Astrocyte of the spinal cord (primary cell): ENCODE results near the gene SMARCC2.
A peak's percentile ranks its signal among the peaks of the same experiment; 100 is the strongest.

Experiments
- DNase-seq: peaks from one replicate; pipeline ENCODE4 v3.0.0; 2011; ENCODE audit warnings: low read depth, low spot score
- H3K4me3 ChIP-seq: 2 replicates; pipeline ENCODE4 v1.5.1; 2011; ENCODE audit warnings: low read depth, mild to moderate bottlenecking, low read length, moderate library complexity
- in situ Hi-C: cut with HindIII; loops from 2 replicates; pipeline ENCODE4 v1.10.0; 2017; ENCODE audit warnings: low sequenced_read_pairs
- TF ChIP-seq, protein P1 (sequence below): IDR thresholded peaks from 2 replicates; pipeline ENCODE4 v1.5.1; 2012; ENCODE audit warnings: low read depth, mild to moderate bottlenecking, low read length, inconsistent platforms

Gene SMARCC2

DNA sequence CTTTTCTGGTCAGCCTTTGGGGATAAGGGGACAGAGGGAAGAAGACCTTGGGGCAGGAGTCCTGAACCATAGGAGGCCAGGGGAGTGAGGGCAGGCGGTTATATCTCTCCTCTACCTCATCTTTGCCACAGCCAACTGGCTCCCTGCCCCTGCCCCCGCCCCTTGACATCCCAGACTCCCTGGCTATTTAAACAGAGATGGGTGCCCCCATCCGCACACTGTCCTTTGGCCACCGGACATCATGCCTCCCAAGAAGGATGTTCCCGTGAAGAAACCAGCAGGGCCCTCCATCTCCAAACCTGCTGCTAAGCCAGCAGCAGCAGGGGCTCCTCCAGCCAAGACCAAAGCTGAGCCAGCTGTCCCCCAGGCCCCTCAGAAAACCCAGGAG, 35.6 kb downstream of the SMARCC2 start:
- in situ Hi-C loops: no loop called here
- peak overlapping the region; percentile 74 for H3K4me3 ChIP-seq
- TF ChIP-seq, protein P1, sequence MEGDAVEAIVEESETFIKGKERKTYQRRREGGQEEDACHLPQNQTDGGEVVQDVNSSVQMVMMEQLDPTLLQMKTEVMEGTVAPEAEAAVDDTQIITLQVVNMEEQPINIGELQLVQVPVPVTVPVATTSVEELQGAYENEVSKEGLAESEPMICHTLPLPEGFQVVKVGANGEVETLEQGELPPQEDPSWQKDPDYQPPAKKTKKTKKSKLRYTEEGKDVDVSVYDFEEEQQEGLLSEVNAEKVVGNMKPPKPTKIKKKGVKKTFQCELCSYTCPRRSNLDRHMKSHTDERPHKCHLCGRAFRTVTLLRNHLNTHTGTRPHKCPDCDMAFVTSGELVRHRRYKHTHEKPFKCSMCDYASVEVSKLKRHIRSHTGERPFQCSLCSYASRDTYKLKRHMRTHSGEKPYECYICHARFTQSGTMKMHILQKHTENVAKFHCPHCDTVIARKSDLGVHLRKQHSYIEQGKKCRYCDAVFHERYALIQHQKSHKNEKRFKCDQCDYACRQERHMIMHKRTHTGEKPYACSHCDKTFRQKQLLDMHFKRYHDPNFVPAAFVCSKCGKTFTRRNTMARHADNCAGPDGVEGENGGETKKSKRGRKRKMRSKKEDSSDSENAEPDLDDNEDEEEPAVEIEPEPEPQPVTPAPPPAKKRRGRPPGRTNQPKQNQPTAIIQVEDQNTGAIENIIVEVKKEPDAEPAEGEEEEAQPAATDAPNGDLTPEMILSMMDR: no peak
- no peak for DNase-seq

DNA sequence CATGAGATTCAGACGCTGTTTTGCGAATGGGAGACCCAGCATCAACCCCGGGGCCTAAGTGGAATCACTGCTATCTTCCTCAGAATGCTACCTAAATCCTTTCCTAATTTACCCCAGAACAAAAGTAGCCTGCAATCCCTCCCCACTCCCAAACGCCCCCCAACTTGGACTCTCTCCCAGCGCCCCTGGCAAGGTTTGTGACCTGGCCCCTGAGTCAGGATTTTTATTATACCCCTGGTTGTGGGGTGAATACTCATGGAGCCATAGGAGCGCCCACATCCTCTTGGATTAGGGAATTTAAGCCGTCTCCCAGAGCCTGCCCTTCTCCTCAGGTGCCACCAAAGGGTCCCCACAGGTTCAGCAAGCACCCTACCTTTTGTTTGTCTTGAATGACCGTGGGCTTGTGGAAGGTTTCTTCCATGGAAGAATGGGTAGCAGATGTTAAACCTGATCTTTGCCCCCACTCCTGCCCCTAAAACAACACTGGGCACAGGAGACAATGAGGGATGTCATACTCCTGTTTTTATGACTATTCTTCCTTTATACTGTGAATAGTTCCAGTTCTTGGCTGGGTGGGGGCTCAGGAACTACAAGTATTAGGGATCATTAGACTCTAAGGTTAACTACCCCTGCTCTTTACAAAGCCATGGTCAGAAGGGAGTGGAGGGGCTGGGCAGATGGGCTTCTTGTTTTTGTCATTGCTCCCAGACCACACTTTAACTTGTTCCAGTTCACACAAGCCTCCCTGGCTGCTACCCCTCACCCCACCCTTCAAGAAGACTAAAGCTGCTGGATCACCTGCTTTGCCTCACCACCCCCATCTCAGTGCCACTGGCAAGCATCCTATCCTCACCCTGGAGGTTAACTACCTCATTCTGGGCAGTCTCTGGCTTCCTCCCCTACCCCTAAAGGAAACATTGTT, 36.3 kb downstream of the SMARCC2 start:
- in situ Hi-C loops: no loop called here
- TF ChIP-seq, protein P1: no peak
- H3K4me3 ChIP-seq: peak overlapping the region; percentile 74
- no peak for DNase-seq

DNA sequence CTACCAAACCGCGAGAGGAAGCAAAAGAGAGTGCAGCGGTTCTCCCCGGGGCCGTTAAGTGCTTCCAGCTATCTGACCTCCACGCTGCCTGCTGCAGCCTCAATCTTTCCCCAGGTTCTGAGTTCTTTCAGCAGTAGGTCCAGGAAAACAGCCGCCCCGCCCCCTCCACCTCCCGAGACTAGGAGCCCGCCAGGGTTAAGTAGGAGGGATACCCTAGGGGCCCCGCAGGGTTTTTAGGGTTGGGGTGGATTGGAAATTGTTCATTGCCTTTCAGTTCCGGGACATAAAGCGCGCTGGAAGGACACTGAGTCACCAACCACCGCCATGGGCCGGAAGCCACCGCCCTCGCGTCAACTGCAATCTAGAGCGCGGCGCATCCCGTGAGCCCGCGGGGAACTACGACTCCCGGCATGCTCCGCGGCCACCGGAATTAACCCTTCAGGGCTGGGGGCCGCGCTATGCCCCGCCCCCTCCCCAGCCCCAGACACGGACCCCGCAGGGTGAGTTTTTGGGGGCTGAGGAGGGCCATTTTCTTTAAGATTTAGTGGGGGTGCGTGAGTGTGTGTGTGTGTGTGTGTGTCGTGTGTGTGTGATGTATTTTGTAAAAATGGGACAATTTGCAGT, 37.0 kb downstream of the SMARCC2 start, which contains the start of gene MYL6B:
TSS of gene MYL6B (plus strand) at position 456 of the 624 bp plus-strand sequence. CDS start 1,332 bp downstream, outside the sequence.
- TF ChIP-seq, protein P1: no peak
- in situ Hi-C loops: no loop called here
- DNase-seq: peak; percentile 93

DNA sequence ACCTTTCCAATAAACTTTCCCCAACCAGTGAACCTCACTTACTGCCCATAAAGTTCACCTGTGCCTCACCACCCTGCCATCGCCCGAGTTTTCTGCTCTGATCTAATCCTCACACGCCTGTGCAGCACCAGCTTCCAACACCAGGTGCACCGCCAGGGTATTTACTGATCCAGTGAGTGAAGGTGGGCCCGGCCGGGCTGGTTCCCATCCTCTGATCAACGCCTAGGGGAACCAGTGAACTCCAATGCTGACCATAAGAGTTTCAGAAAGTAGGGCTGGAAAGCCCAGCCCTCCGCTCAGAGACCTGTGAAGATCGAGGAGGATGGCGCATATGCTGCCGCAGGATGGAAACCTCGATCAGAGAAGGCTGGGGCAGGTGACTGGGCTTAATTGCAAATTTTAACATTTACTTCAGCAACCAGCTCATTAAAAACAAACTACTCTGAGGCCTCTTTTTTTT, 37.6 kb downstream of the SMARCC2 start:
- TF ChIP-seq, protein P1: peak; percentile 28
- in situ Hi-C loops: no loop called here
- peak overlapping the region; percentile 74 for H3K4me3 ChIP-seq
- no peak for DNase-seq

More for the DNA sequence above, 37.0 kb downstream of the SMARCC2 start, which contains the start of gene MYL6B:
- H3K4me3 ChIP-seq: peak within 1 kb of the TSS; percentile 74

DNA sequence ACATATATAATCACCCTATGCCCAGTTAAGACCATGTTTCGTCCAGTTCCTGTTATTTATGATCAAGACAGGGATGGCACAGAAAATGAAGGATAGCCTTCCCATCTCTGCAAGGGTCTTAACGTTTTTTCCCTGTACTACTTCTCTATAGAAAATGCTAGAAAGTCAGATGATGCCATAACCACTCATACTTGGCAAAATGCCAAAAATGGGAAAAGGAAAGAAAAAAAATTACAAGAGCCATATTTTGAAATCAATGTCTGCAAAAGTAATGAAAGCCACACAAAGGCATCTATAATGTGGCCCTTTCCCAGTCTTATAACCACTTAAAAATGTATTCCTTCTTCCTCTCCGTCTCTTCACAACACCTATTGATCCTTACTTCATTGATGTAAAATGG, 38.7 kb downstream of the SMARCC2 start:
- H3K4me3 ChIP-seq: no peak overlapping the region
- TF ChIP-seq, protein P1: no peak
- DNase-seq: peak; percentile 35
- in situ Hi-C loops: no loop called here
